Middle frontal gyrus (tissue), 1 donor: ENCODE results near the gene FAM174B.
"Not testable (repeated sequence)": the region's sequence is repeated elsewhere in the genome, so short reads cannot be mapped to it uniquely, and the experiment has no call there.

Experiments used
- DNase-seq: peaks from one replicate; pipeline ENCODE4 v3.0.0-alpha.2; 2015; ENCODE audit warnings: low spot score; ENCODE audit errors: extremely low spot score

Gene FAM174B

DNA sequence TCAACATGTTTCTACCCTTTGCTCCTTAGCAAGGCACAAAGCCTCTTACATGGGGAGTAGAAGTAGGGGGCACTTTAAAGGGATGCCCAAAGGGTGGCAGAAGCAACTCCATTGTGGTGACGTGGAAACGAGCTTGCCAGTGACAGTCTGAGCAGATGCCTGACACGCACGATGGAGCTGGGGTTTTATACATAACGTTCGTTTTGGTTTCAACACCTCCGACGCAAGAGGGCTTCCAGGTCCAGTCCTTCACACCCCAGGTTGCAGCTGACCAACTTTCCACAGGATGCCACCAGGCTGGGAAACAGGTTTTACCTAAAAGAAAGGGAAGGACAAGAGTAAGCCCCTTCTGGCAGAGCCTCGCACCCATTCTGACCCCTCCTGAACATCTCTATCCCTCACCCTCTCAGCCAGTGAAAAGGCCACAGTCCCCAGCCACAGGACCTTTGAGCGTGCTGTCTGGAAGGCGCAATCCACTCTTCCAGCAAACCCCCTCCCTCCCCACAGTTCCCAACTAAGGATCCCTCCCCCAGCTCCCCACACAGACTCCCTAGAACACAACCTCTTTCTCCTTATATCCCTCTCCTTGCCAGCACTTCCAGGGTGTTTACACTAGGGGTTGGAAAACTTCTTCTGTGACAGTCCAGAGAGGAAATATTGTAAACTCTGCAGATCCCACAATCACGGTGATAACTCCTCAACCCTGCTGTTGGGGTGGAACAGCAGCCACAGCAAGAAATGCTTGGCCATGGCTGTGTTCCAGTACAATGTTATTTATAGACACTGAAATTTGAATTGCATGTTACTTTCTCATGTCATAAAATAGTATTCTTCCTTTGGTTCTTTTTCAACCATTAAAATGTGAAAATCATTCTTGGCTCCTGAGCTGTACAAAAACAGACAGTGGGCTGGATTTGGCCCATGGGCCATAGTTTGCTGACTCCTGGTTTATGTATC, 36.2 kb downstream of the FAM174B start:
- no peak for DNase-seq

DNA sequence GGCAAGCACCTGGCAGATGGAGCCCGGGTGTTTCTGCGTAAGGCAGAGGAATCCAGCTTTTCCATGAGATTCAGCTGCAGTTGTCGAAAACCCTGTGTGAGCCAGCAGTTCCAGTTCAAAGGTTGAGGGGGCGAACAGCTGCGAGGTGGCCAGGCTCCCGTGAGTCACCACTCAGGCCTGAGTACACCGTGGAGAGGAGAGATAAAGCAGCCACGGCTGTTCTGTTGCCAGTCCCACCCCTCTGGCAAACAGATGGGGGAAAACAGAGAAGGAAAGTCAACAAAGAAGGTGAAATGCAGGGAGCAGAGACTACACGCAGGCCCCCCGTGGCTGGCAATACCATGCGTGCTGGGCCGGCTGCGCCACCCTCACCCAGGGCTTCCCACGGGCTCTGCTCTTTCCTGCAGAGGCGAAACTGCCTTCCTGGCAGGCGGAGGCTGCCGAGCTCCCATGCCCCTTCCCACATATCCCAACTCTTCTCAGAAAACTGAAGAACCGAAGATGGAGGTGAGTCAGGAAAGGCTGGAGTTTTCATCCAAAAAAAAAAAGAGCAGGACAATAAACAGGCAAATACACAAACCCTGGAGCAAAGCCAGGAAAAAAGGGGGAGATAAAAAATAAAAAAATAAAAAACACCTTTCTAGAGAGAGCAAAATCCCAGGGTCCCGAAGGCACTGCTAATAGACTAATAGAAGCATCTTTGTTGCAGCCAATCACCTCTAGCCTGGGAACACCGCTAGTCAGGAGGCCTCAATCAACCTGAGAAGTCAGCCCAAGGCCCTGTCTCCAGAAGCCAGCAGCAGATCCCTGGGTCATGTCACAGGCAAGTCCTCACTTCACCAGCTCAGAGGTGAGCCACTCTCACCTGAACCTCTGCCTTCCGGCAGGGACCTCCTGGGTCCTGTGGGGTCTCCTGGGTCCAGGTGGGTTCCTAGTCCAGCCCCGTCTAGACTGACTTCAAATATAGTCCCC, 37.7 kb downstream of the FAM174B start:
- no peak for DNase-seq

DNA sequence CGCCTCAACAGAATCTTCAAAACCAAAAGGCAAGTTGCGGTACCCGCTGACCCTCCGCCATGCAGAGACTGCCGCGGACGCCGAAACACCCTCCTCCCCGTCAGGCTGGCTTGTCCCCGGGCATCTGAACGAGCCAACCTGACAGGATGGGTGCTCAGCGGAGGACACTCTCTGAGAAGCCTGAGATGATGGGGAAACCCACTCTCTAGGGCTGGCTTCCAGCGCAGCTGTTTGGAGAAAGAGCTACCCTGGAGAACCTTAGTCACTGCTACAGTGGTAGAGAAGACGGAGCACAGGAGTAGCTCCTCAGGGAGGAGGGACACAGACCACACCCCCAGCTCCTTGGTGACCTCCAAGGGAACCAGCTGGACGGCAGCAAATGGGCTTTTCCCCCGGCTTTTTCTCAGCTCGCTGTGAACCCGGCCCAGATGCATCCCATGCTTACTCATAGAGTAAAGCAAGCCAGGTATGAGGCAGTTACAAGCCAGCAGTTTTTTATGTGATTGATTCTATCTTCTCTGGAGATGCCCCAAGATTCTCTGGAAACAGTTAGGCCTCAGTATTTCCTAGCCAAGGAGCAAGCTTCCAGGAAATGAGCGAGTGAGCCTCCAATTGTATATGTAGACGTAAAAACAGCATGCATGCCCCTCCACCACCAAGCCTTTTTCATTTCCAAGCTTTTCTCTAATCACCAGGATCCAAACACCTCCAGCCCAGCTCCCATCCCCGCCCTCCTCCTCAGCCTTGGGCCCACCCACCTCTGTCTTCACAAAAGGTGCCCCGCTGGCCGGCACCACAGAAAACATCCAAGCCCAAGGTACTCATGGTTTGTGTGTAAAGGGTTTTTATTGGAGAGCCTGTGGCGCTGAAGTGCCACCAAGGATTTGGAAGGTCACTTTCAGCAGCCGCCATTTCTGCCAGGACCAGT, 38.7 kb downstream of the FAM174B start:
- no peak for DNase-seq

DNA sequence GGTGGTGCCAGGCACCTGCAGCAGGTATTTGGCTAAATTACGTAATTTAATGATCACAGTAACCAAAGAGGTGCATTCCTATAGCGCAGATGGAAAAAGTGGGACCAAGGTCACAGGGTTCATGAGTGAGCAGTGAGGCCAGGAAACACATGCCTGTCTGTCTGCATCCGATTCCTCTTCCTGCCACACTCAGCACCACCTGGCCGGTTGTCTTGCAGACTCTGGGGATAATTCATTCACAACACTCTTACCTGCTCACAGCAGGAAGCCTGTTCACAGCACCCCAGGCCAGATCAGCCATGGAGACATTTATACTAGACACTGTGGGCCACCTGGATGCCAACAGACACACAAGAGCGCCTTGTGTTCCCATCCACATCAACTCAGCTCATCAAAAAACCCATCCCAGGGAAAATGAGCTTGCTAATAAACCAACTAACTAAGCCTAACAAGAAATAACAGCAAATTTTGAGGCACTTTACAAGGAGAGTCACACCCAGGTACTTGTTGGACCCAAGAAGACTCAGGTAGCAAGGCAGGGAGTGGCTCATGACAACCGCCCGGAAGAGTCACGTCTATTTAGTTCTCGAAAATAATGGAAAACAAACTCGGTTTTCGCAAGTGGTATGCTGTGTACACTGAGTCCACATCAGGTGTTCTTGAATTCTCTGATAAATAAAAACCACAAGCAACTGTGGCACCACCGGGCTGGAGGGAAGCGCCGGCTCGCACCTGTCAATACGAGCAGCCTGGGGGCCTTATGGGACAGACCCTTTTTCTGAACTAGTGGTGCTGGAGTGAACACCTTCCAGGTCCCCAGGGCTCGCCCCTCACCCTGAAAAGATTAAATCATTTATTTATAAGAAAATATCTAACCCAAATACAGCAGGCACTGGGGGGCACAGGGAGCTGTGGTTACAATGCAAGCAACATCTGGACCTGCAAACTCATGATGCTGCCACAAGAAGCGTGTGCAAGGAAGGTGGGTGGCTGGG, 40.5 kb downstream of the FAM174B start:
- no peak for DNase-seq

DNA sequence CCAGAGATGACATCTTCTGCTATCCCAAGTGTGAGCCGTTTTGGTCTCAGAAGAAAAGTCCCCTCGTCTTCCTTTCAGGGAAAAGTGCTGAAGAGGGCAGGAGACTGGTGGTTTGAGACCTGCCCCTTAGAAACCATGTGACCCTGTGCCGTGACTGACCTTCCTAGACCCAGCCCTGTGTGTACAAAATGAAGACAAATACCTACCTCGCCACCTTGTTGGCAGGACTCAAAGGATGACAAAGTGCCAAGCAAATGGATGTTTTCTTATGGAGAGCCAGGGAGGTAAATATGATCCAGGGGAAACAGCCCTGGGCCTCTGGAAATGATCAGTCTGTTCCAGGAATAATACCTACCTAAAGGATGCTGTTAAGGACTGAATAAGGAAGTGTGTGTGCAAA, 41.3 kb downstream of the FAM174B start:
- no peak for DNase-seq

DNA sequence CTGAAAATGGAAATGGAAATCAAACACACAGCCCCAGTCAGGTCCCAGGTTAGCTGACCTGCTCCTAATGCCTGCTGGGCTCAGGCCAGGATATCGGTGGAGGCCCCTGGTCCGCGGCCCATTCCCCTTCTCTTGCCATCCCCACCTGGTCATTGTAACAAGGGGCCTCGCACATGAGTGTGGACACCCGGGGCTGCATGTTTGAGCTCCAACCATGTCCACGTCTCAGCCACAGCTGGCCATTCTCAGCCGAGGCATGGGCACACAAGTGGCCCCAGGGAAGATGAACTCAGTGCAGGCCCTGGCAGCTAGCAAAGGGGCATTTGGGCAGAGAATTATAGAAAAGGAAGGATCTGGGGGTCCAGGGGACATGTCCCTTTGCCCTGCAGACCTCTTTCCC, 41.7 kb downstream of the FAM174B start:
- no peak for DNase-seq

DNA sequence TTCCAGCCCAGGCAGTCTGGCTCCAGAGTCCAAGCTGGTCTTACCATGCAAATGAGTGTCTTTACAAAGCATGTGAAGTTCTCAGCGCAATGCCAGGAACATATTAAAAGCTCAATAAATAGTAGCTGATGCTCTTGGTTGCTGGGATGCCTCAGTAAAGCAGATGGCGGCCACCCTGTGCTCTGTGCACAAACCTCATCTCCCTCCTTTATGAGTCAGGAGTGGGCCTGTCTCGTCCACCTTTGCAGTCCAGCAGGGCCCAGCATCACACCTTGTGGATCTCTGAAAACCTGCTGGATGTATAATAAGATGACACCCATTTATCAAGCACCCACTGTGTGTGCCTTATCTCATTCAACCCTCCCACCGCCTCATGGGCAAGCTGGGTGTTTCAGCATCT, 42.7 kb downstream of the FAM174B start:
- DNase-seq, result no peak

DNA sequence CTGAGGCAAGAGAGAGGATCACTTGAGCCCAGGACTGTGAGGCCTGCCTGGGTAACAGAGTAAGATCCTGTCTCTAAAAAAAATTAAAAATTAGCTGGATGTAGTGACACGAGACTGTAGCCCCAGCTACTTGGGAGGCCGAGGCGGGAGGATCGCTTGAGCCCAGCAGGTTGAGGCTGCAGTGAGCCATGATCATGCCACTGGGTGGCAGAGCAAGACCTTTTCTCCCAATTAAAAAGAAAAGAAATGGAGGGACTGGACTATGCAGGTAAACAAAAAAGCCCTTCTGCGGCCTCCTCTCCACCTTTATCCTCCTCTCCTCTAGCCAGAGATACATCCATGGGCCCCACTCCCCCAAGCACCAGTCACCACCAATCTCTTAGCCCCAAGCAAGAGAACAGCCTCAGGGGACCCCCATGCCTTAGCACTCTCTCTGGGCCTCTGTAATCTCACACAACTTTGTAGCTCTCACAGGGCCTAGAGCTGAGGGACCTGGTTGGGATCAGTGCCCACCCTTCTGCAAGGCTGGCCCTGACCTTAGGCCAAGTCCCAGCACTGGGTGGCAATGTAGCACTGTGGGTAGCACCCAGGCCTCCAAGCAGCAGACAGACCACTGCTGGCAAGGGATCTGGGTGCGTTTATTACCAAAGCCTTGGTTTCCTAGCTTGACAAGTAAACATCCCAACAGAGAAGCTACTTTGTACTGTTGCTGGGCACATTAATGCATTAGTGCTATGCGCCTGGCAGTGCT, 43.4 kb downstream of the FAM174B start:
- DNase-seq, result no peak

DNA sequence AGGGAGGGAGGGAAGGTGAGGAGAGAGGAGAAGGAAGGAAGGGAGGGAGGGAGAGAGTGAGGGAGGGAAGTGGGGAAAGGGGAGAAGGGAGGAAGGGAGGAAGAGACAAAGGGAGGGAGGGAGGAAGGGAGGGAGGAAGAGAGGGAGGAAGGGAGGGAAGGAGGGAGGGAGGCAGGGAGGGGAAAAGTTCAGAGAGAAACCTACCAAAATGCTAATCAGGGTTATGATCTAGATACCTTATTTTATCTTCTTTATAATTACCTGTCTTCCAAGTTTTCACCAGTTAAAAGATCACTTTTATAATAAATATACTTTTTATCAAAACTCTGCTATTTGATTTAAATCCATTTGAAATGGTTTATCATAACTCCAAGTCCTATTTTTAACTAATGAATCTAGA, 44.4 kb downstream of the FAM174B start:
- DNase-seq, result no peak

DNA sequence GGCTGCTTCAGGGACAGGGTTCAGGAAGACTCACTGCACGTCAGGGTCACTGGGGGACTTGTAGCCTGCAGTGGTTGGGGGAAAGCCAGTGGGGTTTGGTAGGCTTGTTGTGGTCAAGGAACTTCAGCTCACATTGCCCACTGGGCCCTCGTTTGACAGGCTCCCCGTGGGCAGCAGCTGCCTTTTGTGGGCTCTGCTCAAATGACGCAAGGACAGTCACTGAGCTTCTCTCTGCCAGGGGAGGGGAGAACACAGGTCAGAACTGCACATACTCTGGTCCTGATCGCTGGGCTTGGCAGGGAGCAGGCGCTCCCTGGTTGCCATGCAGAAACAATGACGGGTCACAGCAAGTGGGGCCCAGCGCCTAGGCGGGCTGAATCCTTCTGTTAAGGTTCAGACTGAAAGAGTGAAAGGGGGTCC, 45.5 kb downstream of the FAM174B start:
- no peak for DNase-seq

DNA sequence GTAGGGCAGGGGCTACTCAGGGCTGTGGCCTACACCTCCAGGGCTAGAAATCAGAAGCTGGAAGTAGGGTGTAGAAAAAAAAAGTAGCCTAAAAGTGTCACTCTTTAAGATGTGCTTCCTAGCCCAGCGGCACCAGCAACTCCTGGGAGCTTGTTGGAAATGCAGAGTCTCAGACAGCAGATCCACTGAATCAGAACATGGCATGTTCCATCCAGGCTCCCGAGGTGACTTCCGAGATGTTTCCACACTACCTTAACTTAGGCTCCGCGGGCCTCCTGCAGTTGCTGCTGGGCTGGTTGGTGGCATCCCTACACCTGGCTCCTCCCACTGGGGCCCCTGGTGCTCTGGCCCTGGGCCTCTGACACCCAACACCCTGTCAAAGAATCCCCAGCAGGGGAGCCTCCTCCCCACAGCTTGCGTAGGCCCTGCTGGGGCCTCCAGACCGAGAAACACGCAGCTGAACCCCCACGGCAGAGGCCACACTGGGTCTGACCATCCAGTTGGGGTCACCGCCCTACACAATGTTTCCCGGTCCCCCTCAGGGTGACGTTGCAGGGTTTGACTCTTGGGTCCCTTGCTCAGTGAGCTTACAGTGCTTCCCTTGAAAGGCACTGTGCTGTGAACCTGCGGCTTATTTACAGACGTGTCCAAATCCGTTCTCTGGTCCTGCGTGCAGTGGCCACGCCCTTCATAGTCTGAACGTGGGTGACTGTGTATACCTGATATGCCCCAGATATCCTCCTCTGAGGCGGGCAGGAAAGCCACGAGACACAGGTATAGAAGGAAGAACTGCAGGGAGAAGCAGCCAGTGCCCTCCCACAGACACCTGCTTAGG, 46.5 kb downstream of the FAM174B start:
- DNase-seq, result no peak

DNA sequence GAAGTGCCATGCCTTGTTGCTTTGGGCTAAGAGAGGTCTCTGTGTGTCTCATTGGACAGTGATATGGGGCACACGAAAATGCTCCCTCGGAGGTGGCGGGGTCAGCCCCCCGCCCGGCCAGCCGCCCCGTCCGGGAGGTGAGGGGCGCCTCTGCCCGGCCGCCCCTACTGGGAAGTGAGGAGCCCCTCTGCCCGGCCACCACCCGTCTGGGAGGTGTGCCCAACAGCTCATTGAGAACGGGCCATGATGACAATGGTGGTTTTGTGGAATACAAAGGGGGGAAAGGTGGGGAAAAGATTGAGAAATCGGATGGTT, 48.8 kb downstream of the FAM174B start:
- DNase-seq, result not testable (repeated sequence)

DNA sequence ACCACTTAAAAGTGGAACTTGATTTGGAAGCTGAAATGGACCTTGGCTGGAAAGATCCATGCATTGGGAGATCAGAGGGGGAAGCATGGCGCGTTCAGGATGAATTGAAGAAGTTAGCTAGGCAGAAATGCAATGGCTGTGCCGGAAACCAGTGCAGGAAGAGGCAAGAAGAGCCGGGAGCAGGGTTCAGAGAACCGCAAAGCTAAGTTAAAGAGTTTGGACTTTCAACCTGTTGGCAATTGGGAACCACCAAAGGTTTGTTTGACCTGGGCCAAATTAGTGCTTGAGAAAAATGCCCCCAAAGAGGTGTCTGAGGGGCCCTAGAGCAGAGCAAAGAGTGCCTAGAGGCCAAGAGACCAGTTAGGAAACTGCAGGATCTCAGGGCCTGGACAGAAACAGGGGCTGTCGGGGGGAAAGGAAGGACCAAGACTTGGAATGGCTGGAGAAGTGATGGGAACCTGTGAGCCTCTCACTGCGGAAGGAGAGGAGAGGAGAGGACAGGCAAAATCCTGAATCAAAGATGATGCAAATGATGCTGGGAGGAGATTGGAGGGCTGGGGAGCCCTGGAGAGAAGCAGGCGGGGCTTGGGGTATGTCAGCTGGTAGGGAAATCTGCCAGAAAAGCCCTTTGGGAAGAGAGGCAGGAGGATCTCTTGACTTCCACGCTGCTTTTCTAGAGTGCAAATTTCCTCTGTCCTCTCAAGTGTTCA, 49.3 kb downstream of the FAM174B start:
- no peak for DNase-seq

DNA sequence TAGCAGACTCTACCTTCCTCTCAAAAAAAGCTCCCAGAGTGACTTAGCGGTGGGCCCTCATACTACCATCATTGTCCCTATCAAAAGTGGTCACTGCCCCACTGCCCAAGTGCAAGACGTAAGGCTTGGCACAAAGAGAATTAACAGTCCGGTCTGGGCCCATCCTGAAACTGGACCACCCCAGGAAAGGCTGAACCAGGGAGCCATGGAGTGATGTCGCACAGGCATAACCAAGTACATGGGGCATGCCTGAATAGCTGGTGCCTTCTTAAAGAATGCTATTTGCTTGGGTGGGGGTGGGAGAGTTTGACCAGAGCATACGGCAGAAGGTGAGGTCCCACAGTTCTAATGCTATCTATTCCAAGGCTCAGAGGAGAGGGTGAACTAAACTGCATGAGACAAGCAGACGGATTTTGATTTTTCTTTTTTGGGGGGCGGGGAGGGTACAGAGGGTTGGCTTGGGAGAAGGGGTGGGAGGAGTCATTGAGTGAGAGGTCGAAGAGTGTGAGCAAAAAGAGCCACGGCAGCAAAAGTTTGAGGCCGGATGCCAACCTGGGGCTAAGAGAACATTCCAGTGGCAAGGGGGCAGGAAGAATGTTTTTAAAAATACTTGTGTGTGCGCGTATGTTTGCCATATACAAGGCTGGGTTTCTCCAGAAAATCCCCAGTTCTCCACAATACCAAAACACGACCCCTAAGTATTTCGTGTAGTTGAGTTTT, 50.2 kb downstream of the FAM174B start:
- no peak for DNase-seq

DNA sequence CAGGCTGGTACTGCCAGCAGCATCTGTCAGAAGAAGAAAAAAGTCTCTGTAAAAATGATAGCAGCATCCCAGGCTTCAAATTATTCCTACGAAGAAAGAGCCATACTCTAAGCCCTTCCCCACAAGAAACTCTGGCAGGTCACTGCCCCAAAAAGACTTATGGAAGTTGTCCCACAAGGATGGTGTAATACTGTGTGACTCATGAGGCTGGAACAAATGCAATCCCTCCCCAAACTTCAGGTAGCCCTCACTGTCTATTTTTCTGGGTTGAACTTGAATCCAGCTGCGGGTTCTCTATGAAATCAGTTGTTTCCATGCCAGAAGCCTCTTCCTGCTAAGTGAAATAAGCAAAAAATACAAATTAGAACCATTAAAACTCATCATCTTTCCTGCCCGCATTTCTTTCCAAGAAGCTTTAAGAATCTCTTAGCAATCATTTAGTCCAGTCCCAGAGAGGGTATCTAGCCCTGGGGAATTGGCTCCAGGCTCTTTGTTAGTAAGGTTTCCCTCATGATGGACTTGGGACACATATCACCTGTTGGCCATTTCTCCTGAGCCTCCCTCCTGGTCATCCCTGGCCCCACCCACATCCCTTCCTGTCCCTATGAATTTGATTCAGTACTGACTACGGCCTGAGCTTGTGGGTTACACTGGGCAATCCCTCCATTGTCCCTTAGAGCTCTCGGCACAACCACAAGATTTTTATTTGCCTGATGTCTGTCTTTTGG, 51.7 kb downstream of the FAM174B start:
- no peak for DNase-seq

DNA sequence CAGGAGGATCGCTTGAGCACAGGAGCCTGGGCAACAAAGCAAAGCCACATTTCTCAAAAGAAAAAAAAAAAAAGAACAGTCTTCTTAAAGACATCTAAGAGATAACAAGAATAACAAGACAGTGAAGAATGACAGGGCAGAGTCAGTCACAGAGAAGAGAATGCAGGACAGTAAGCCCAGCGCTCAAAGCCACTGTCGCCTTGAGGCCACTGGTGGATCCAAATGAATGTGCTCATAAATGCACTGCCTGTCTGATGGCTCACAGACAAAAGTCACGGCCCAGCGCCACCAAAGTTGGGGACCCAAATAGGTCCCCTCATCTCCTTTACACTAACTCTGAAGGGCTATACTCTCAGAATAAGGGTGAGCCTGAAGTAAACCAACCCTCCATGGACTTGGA, 52.3 kb downstream of the FAM174B start:
- no peak for DNase-seq

DNA sequence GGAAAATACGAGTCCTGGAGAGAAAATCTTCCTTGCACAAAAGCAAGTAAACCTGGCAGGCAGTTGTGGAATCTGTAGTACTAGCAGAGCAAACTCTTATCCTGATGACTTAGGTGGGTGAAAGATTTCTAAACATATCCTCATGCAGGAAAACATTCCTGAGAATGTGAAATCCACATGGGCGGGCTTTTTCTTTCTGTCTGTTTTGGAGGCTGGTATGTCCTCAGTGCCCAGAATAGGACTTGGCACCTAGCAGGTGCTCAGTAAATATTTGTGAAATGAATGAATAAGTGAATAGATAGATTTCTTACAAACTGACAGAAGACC, 53.3 kb downstream of the FAM174B start:
- DNase-seq, result no peak
